Measurements from ENCODE around the gene KRT79. TPM values are rescaled to one million over a fixed set of nuclear protein-coding genes. Genes with fewer than 3 reads are reported as not detected.

KRT79 gene
- total RNA-seq, 2 donors from 2014 or later = not detected

GRCh38 chr12:52836491-52837412, 2.6 kb upstream of the KRT79 start:
- 85 to 90% methylated on average over 4 to 9 of the region's 9 CpGs for WGBS, 2 experiments (ENCODE audit: insufficient coverage in 1 of 2, insufficient read length in 1 of 2)
- no peak for DNase-seq

DNA sequence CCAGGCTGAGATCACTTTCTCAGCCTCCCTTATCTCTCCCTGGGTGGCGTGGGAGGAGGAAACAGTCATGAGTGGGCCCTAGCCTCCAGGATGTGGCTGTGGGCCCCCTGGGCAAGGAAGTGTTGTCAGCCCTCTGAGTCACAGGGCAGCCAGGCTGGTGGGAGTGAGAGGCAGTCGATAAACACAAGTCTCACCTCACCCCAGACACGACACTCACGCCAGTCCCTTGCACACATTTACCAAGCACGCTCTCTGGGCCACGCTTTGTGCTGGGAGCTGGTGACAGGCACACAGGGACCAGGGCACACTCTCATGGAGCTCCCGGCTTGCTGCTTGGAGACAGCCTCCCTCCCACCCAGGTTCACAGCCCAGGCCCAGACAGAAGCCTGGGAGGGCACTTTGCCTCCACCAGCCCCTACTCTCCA, 1.9 kb upstream of the KRT79 start:
- no peak overlapping the region for H3K27ac ChIP-seq (ENCODE audit: low read depth, low read length)
- Mint-ChIP-seq H3K27ac (no peak overlapping the region), H3K4me1 (no peaks in the 10 kb centered on the region), H3K4me3 (no peak overlapping the region), H3K9me3 (no peaks in the 10 kb centered on the region), H3K36me3 (ENCODE audit: low read depth) (no peaks in the 10 kb centered on the region), H3K27me3 (ENCODE audit: insufficient read depth) (peaks cover 8% of the 10 kb centered on the region)
- WGBS, 2 experiments (ENCODE audit: insufficient coverage in 1 of 2, insufficient read length in 1 of 2) = 87 to 97% methylated on average over 6 to 7 of the region's 7 CpGs
- no peak overlapping the region for H3K9ac ChIP-seq (ENCODE audit: extremely low read depth, low read length, poor library complexity, severe bottlenecking)
- no peak for TF ChIP-seq CTCF (conservative IDR thresholded peaks at IDR 0.05)
- no peak for DNase-seq
- H3K36me3 ChIP-seq (ENCODE audit: control insufficient read depth, insufficient read depth, low read length) = no peaks in the 10 kb centered on the region
- no peak overlapping the region for H3K4me3 ChIP-seq (ENCODE audit: low read length)
- no peaks in the 10 kb centered on the region for H3K4me1 ChIP-seq (ENCODE audit: control insufficient read depth, insufficient read depth, low read length)
- H3K9me3 ChIP-seq (ENCODE audit: control insufficient read depth, low read length) = no peaks in the 10 kb centered on the region
- no peaks in the 10 kb centered on the region for H3K27me3 ChIP-seq (ENCODE audit: control insufficient read depth, insufficient read depth, low read length, poor library complexity, severe bottlenecking)

More at GRCh38 chr12:52836491-52837412, 2.6 kb upstream of the KRT79 start:
- H3K27me3 ChIP-seq (ENCODE audit: control insufficient read depth, insufficient read depth, low read length, poor library complexity, severe bottlenecking) = no peaks in the 10 kb centered on the region
- no peak overlapping the region for H3K27ac ChIP-seq (ENCODE audit: low read depth, low read length)
- no peak overlapping the region for H3K4me3 ChIP-seq (ENCODE audit: low read length)
- Mint-ChIP-seq H3K4me3 (no peak overlapping the region), H3K36me3 (ENCODE audit: low read depth) (no peaks in the 10 kb centered on the region), H3K27me3 (ENCODE audit: insufficient read depth) (peaks cover 8% of the 10 kb centered on the region), H3K9me3 (no peaks in the 10 kb centered on the region), H3K27ac (no peak overlapping the region), H3K4me1 (no peaks in the 10 kb centered on the region)
- H3K36me3 ChIP-seq (ENCODE audit: control insufficient read depth, insufficient read depth, low read length) = no peaks in the 10 kb centered on the region
- no peaks in the 10 kb centered on the region for H3K4me1 ChIP-seq (ENCODE audit: control insufficient read depth, insufficient read depth, low read length)
- no peak overlapping the region for H3K9ac ChIP-seq (ENCODE audit: extremely low read depth, low read length, poor library complexity, severe bottlenecking)
- TF ChIP-seq CTCF (conservative IDR thresholded peaks at IDR 0.05) = no peak
- H3K9me3 ChIP-seq (ENCODE audit: control insufficient read depth, low read length) = no peaks in the 10 kb centered on the region

GRCh38 chr12:52835271-52836041, 1.3 kb upstream of the KRT79 start:
- H3K27me3 Mint-ChIP-seq (ENCODE audit: insufficient read depth) = peaks cover 5% of the 10 kb centered on the region
- Histone ChIP-seq H3K9me3 (ENCODE audit: control insufficient read depth, low read length) (no peaks in the 10 kb centered on the region), H3K4me3 (ENCODE audit: low read length) (no peak overlapping the region), H3K4me1 (ENCODE audit: control insufficient read depth, insufficient read depth, low read length) (no peaks in the 10 kb centered on the region), H3K27ac (ENCODE audit: low read depth, low read length) (no peak overlapping the region), H3K27me3 (ENCODE audit: control insufficient read depth, insufficient read depth, low read length, poor library complexity, severe bottlenecking) (no peaks in the 10 kb centered on the region), H3K36me3 (ENCODE audit: control insufficient read depth, insufficient read depth, low read length) (no peaks in the 10 kb centered on the region), H3K9ac (ENCODE audit: extremely low read depth, low read length, poor library complexity, severe bottlenecking) (no peak overlapping the region)
- no peak for TF ChIP-seq CTCF (conservative IDR thresholded peaks at IDR 0.05)
- no peaks in the 10 kb centered on the region for H3K9me3 Mint-ChIP-seq
- WGBS, 2 experiments (ENCODE audit: insufficient coverage in 1 of 2, insufficient read length in 1 of 2) = 91 to 93% methylated on average over 5 to 15 of the region's 15 CpGs
- DNase-seq = no peak
- no peak overlapping the region for H3K27ac Mint-ChIP-seq
- H3K4me3 Mint-ChIP-seq = no peak overlapping the region
- no peaks in the 10 kb centered on the region for H3K4me1 Mint-ChIP-seq
- H3K36me3 Mint-ChIP-seq (ENCODE audit: low read depth) = no peaks in the 10 kb centered on the region

All from endodermal cell (in vitro differentiated cells).